ENCODE measurements around the gene MDGA2. TPM values are rescaled to one million over a fixed set of nuclear protein-coding genes. Genes with fewer than 3 reads are reported as not detected.

MDGA2 gene
- total RNA-seq, 1 experiment from 2014 or later = not detected

DNA sequence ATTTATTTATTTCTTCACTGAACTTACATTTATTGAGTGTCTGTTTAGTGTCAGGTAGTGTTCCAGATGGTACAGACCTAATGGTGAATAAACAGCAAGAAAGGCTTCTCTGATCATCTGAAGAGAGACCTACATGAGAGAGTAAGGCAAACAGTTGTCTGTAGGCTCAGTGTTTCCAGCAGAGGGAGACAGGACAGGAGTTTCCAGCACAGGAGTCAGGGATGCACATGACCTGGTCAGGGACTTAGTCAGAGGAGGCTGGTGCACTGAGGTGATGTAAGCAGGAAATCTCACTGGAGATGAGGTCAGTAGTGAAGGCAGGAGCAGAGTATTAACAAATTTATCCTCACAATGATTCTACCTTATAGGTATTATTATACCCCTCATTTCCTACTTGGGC is 233.2 kb downstream of the MDGA2 start:
- Mint-ChIP-seq H3K27me3 (ENCODE audit: unreplicated experiment) (no peaks in the 10 kb centered on the region), H3K27ac (ENCODE audit: unreplicated experiment) (no peak overlapping the region), H3K4me3 (ENCODE audit: low read depth, unreplicated experiment) (no peak overlapping the region), H3K36me3 (ENCODE audit: insufficient read depth, unreplicated experiment) (no peaks in the 10 kb centered on the region), H3K9me3 (ENCODE audit: low read depth, unreplicated experiment) (peaks cover 4% of the 10 kb centered on the region), H3K4me1 (ENCODE audit: low read depth, unreplicated experiment) (no peaks in the 10 kb centered on the region)
- TF ChIP-seq, protein P1, sequence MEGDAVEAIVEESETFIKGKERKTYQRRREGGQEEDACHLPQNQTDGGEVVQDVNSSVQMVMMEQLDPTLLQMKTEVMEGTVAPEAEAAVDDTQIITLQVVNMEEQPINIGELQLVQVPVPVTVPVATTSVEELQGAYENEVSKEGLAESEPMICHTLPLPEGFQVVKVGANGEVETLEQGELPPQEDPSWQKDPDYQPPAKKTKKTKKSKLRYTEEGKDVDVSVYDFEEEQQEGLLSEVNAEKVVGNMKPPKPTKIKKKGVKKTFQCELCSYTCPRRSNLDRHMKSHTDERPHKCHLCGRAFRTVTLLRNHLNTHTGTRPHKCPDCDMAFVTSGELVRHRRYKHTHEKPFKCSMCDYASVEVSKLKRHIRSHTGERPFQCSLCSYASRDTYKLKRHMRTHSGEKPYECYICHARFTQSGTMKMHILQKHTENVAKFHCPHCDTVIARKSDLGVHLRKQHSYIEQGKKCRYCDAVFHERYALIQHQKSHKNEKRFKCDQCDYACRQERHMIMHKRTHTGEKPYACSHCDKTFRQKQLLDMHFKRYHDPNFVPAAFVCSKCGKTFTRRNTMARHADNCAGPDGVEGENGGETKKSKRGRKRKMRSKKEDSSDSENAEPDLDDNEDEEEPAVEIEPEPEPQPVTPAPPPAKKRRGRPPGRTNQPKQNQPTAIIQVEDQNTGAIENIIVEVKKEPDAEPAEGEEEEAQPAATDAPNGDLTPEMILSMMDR (IDR thresholded peaks at IDR 0.05; ENCODE audit: unreplicated experiment) = no peak
- no TSS peak for BruUV-seq (replicated peaks)
- peak; percentile 34 for DNase-seq
- CTCF ChIA-PET = no interaction called here
- intact Hi-C loops (cut with micrococcal nuclease; ENCODE audit: unreplicated experiment) = loop anchor here (1.0 kb wide), 1 partner anchor 97 kb away; no protein-coding TSS in a partner anchor

DNA sequence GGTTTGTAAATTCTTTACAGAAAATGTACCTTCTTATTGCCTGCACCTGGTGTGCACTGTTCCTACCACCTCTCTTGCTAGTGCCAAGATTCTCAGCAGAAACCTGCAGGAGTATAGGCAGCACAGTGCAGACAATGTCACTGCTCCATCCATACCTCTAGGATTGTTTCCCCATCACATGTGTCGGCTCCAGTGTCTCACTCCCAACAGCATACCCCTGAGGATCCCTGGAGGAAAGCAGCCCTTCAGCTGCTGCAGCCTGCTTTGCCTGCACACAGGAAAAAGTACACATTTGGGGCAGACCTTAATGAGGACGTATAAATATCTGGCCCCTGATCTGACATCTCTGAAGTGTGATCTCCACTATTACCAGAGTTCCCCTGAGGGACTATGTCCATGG is 235.5 kb downstream of the MDGA2 start:
- Mint-ChIP-seq H3K27ac (ENCODE audit: unreplicated experiment) (no peak overlapping the region), H3K36me3 (ENCODE audit: insufficient read depth, unreplicated experiment) (no peaks in the 10 kb centered on the region)
- intact Hi-C loops (cut with micrococcal nuclease; ENCODE audit: unreplicated experiment) = no loop called here

DNA sequence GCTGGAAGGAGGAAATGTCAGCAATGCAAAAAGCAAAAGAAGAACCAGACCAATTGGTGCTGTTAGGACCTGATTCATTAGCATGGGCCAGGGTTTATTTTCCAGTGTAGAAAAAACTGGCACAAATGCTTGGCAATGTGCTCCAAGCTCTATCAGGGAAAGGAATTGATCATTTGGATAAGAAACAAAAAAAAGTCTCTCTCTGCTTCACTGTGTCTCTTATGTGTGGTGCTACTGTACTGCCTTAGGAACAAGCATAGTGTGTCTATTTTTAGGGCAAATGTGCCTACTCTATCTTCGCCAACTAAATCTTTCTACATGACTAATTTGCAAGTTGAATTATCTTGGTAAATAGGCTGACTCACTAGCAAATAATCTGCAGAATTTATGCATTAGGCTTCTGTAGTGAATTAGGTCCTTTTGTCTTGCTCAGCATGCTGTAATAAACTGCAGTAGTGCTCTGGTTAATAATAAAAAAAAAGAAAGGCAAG is 236.7 kb downstream of the MDGA2 start:
- H3K4me1 Mint-ChIP-seq (ENCODE audit: low read depth, unreplicated experiment) = no peaks in the 10 kb centered on the region
- CTCF ChIA-PET = interaction anchor here (1.0 kb wide), 1 partner anchor 100 kb away, joined by 3 read pairs; no protein-coding TSS in a partner anchor
- no peak for DNase-seq
- intact Hi-C loops (cut with micrococcal nuclease; ENCODE audit: unreplicated experiment) = no loop called here
- H3K27ac Mint-ChIP-seq (ENCODE audit: unreplicated experiment) = no peak overlapping the region
- no peak overlapping the region for H3K4me3 Mint-ChIP-seq (ENCODE audit: low read depth, unreplicated experiment)
- H3K9me3 Mint-ChIP-seq (ENCODE audit: low read depth, unreplicated experiment) = peaks cover 4% of the 10 kb centered on the region
- TF ChIP-seq, protein P1 (IDR thresholded peaks at IDR 0.05; ENCODE audit: unreplicated experiment) = no peak
- H3K27me3 Mint-ChIP-seq (ENCODE audit: unreplicated experiment) = no peaks in the 10 kb centered on the region
- H3K36me3 Mint-ChIP-seq (ENCODE audit: insufficient read depth, unreplicated experiment) = no peaks in the 10 kb centered on the region
- no TSS peak for BruUV-seq (replicated peaks)

More for the DNA sequence above, 235.5 kb downstream of the MDGA2 start:
- no peak for DNase-seq
- no peaks in the 10 kb centered on the region for H3K27me3 Mint-ChIP-seq (ENCODE audit: unreplicated experiment)
- H3K9me3 Mint-ChIP-seq (ENCODE audit: low read depth, unreplicated experiment) = peaks cover 4% of the 10 kb centered on the region
- no peaks in the 10 kb centered on the region for H3K4me1 Mint-ChIP-seq (ENCODE audit: low read depth, unreplicated experiment)
- CTCF ChIA-PET = interaction anchor here (0.6 kb wide), 1 partner anchor 68 kb away, joined by 3 read pairs; no protein-coding TSS in a partner anchor
- TF ChIP-seq, protein P1 (IDR thresholded peaks at IDR 0.05; ENCODE audit: unreplicated experiment) = no peak
- BruUV-seq (replicated peaks) = no TSS peak
- no peak overlapping the region for H3K4me3 Mint-ChIP-seq (ENCODE audit: low read depth, unreplicated experiment)

DNA sequence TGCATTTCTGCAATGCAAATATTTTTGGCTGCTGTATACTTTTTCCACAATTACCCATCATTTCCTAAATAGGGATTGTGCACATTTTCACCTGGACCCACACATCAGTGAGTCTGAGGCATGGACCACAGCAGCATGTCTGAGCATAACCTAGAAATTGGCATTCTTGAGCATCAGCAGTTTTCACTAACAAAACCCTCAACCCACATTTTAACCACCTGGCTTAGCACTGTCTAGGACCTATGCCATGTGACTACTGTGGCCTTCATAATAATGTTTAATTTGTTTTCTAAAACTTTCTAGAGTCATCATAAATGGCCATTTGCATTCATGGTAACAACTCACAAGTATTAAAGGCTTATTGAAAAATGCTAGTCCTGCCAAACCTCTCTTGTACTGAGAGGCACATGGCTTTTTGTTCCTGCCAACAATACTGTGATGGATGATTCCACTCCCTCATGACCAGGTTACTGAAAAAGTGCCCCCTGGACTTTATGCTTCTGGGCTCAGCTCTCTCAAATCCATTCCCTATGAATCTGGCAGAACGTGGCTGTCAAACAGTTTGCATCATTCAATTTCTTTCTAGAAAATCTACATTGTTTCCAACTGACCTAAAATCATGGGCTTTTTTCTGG is 240.0 kb downstream of the MDGA2 start:
- H3K27ac Mint-ChIP-seq (ENCODE audit: unreplicated experiment) = no peak overlapping the region

More for the DNA sequence above, 240.0 kb downstream of the MDGA2 start:
- H3K36me3 Mint-ChIP-seq (ENCODE audit: insufficient read depth, unreplicated experiment) = no peaks in the 10 kb centered on the region
- H3K27me3 Mint-ChIP-seq (ENCODE audit: unreplicated experiment) = no peaks in the 10 kb centered on the region
- CTCF ChIA-PET = no interaction called here
- no peaks in the 10 kb centered on the region for H3K4me1 Mint-ChIP-seq (ENCODE audit: low read depth, unreplicated experiment)
- BruUV-seq (replicated peaks) = no TSS peak
- intact Hi-C loops (cut with micrococcal nuclease; ENCODE audit: unreplicated experiment) = no loop called here
- no peaks in the 10 kb centered on the region for H3K9me3 Mint-ChIP-seq (ENCODE audit: low read depth, unreplicated experiment)
- TF ChIP-seq, protein P1 (IDR thresholded peaks at IDR 0.05; ENCODE audit: unreplicated experiment) = no peak
- no peak overlapping the region for H3K4me3 Mint-ChIP-seq (ENCODE audit: low read depth, unreplicated experiment)
- DNase-seq = no peak
